SK-N-SH treated with all-trans-retinoic acid at 6 μM for 48 hours (cell line): ENCODE data around the gene TACSTD2.

ENCODE experiments used
- ATAC-seq: fragments of 200-7000 bp; cut with Tn5 transposase; 3 replicates; pipeline ENCODE4 v1.9.1; 2020; ENCODE audit warnings: mild to moderate bottlenecking, moderate library complexity
- ARNTL ChIP-seq: fragments of 450-650 bp; formaldehyde crosslinking; IDR thresholded peaks from 2 replicates; pipeline ENCODE4 v1.5.0; 2020; ENCODE audit warnings: low read depth, mild to moderate bottlenecking, moderate library complexity, borderline replicate concordance
- CSDC2 ChIP-seq: fragments of 250-450 bp; sonication (Bioruptor Pico); IDR thresholded peaks from 2 replicates; pipeline ENCODE4 v1.5.0; 2020; ENCODE audit warnings: mild to moderate bottlenecking, moderate library complexity
- GLIS3 ChIP-seq: fragments of 250-450 bp; sonication (Bioruptor Pico); IDR thresholded peaks from 2 replicates; pipeline ENCODE4 v1.5.0; 2020; ENCODE audit warnings: mild to moderate bottlenecking, moderate library complexity
- ISL1 ChIP-seq: fragments of 250-450 bp; sonication (Bioruptor Pico); IDR thresholded peaks from 2 replicates; pipeline ENCODE4 v2.1.2; 2022; ENCODE audit warnings: mild to moderate bottlenecking, moderate library complexity
- OSR1 ChIP-seq: fragments of 250-450 bp; sonication (Bioruptor Pico); IDR thresholded peaks from 2 replicates; pipeline ENCODE4 v1.8.0; 2022; ENCODE audit warnings: moderate library complexity, mild to moderate bottlenecking, inconsistent platforms
- PATZ1 ChIP-seq: fragments of 250-450 bp; sonication (Bioruptor Pico); IDR thresholded peaks from 2 replicates; pipeline ENCODE4 v1.8.0; 2020; ENCODE audit warnings: mild to moderate bottlenecking, moderate library complexity, borderline replicate concordance
- POU6F1 ChIP-seq: fragments of 250-450 bp; sonication (Bioruptor Pico); IDR thresholded peaks from 2 replicates; pipeline ENCODE4 v1.8.0; 2021; ENCODE audit warnings: low read depth, mild to moderate bottlenecking, moderate library complexity, borderline replicate concordance
- PPARA ChIP-seq: fragments of 250-450 bp; sonication (Bioruptor Pico); IDR thresholded peaks from 2 replicates; pipeline ENCODE4 v1.5.0; 2020; ENCODE audit warnings: mild to moderate bottlenecking, borderline replicate concordance
- RARB ChIP-seq: fragments of 250-450 bp; sonication (Bioruptor Pico); IDR thresholded peaks from 2 replicates; pipeline ENCODE4 v1.8.0; 2021; ENCODE audit warnings: mild to moderate bottlenecking, moderate library complexity
- TSHZ2 ChIP-seq: fragments of 250-450 bp; sonication (Bioruptor Pico); IDR thresholded peaks from 2 replicates; pipeline ENCODE4 v1.5.0; 2020; ENCODE audit warnings: mild to moderate bottlenecking, moderate library complexity
- ZC3H10 ChIP-seq: fragments of 250-450 bp; sonication (Bioruptor Pico); IDR thresholded peaks from 2 replicates; pipeline ENCODE4 v1.5.1; 2021; ENCODE audit warnings: mild to moderate bottlenecking, moderate library complexity
- ZFP3 ChIP-seq: fragments of 250-450 bp; sonication (Bioruptor Pico); IDR thresholded peaks from 2 replicates; pipeline ENCODE4 v1.5.0; 2020; ENCODE audit warnings: mild to moderate bottlenecking, moderate library complexity
- ZFP30 ChIP-seq: fragments of 450-650 bp; formaldehyde crosslinking; IDR thresholded peaks from 2 replicates; pipeline ENCODE4 v1.5.0; 2022; ENCODE audit warnings: mild to moderate bottlenecking, moderate library complexity
- ZNF70 ChIP-seq: fragments of 450-650 bp; formaldehyde crosslinking; IDR thresholded peaks from 2 replicates; pipeline ENCODE4 v1.5.0; 2020; ENCODE audit warnings: mild to moderate bottlenecking, moderate library complexity

Gene TACSTD2

GRCh38 chr1:58529284-58529683, 47.8 kb downstream of the TACSTD2 start:
- TF ChIP-seq ARNTL (no peak), GLIS3 (no peak), OSR1 (no peak), PATZ1 (no peak), RARB (CRISPR knock-in tag) (no peak), ZC3H10 (CRISPR knock-in tag) (no peak), ZFP3 (no peak), ZNF70 (CRISPR knock-in tag) (no peak), ZFP30 (CRISPR knock-in tag) (no peak), PPARA (CRISPR knock-in tag) (no peak)
- ATAC-seq, result no peak

- no peak for ATAC-seq
- TF ChIP-seq TSHZ2 (CRISPR knock-in tag) (no peak), ARNTL (no peak), ISL1 (CRISPR knock-in tag) (no peak), CSDC2 (CRISPR knock-in tag) (no peak), PPARA (CRISPR knock-in tag) (no peak), ZFP3 (no peak), POU6F1 (CRISPR knock-in tag) (no peak)
- TF ChIP-seq, all 23 proteins: peak for 0
These were observed 48.5 kb downstream of the TACSTD2 start for GRCh38 chr1:58528518-58528917.
